ENCODE data around the gene RALGAPA2. TPM values are rescaled to one million over a fixed set of nuclear protein-coding genes. Genes with fewer than 3 reads are reported as not detected.

The RALGAPA2 gene
- total RNA-seq, 1 experiment from 2014 or later = 25.1 TPM

- peak; percentile 33 to 74 for DNase-seq
- Histone ChIP-seq H3K4me3 (no peak overlapping the region), H3K27me3 (no peaks in the 10 kb centered on the region), H3K36me3 (no peaks in the 10 kb centered on the region), H3K4me1 (no peaks in the 10 kb centered on the region), H3K9me3 (replicated peaks) (no peaks in the 10 kb centered on the region), H3K27ac (no peak overlapping the region)
Measured at GRCh38 chr20:20568604-20569205, 143.7 kb downstream of the RALGAPA2 start.

- H3K9me3 ChIP-seq (replicated peaks) = no peaks in the 10 kb centered on the region
- no peak overlapping the region for H3K27ac ChIP-seq
- no peak for DNase-seq
- no peak overlapping the region for H3K4me3 ChIP-seq
- H3K27me3 ChIP-seq = no peaks in the 10 kb centered on the region
- H3K36me3 ChIP-seq = no peaks in the 10 kb centered on the region
- H3K4me1 ChIP-seq = no peaks in the 10 kb centered on the region
Measured at GRCh38 chr20:20567712-20568111, 144.7 kb downstream of the RALGAPA2 start.

DNA sequence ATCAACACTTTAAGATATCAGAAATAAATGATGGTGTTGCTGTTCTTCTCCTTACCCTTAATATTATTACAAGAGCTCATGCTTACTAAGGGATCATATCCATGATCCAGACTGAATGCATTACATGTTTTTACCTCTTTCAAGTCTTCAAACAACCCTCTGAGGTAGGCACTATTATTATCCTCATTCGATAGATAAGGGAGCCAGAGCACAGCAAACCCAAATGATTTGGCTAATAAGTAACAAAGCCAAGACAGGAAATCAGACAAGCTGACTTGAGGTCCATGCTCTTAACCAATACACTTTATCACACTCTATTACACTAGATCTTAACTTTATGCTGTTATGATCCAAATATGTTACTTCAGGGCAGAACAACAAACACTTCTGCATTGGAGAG is 145.9 kb downstream of the RALGAPA2 start:
- Histone ChIP-seq H3K36me3 (no peaks in the 10 kb centered on the region), H3K9me3 (replicated peaks) (no peaks in the 10 kb centered on the region), H3K27me3 (no peaks in the 10 kb centered on the region), H3K4me3 (no peak overlapping the region), H3K4me1 (no peaks in the 10 kb centered on the region), H3K27ac (no peak overlapping the region)
- DNase-seq = no peak

GRCh38 chr20:20564279-20564678 is 148.2 kb downstream of the RALGAPA2 start:
- Histone ChIP-seq H3K9me3 (replicated peaks) (no peaks in the 10 kb centered on the region), H3K27me3 (no peaks in the 10 kb centered on the region), H3K27ac (no peak overlapping the region), H3K4me3 (no peak overlapping the region), H3K4me1 (no peaks in the 10 kb centered on the region), H3K36me3 (no peaks in the 10 kb centered on the region)
- no peak for DNase-seq

DNA sequence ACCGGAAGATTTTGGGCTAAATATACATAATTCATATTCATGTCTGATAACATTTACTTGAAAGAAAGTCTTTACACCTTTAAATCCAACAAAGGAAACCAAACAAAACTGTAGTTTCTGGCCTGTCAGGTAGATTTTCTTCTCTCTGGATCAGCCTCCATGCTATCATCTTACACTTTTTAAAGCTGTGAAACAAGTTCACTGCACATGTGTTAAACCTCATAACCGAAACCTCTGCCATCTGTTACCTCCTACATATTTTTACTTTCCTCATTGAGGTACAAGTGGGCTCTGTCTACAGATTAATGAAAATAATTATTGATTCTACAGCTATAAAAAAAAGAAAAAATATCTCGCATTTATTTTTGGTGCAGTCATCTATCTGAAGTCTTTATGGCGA is 149.9 kb downstream of the RALGAPA2 start:
- H3K9me3 ChIP-seq (replicated peaks) = no peaks in the 10 kb centered on the region
- peak in 1 of 2 experiments; percentile 10 for DNase-seq
- H3K27ac ChIP-seq = no peak overlapping the region
- no peaks in the 10 kb centered on the region for H3K36me3 ChIP-seq
- no peaks in the 10 kb centered on the region for H3K4me1 ChIP-seq
- H3K4me3 ChIP-seq = no peak overlapping the region
- no peaks in the 10 kb centered on the region for H3K27me3 ChIP-seq

DNA sequence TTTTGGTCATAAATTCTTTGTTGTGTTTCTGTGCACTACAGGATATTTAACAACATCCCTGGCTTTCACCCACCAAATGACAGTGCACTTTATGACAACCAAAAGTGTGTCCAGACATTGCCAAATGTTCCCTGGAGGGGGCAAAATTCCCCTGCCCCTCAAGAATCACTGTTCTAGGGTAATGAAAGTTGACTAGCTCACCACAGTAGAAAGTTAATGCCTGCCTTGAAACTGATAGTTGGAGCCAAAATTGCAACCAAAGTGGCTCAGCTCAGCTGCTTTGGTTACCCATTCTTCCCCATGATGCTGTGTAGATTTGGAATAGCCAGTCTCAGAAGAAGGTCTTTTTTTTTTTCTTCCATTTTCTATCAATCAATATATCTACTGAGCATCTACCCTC is 150.6 kb downstream of the RALGAPA2 start:
- H3K27me3 ChIP-seq = no peaks in the 10 kb centered on the region
- H3K4me3 ChIP-seq = no peak overlapping the region
- no peak for DNase-seq
- H3K9me3 ChIP-seq (replicated peaks) = no peaks in the 10 kb centered on the region
- no peak overlapping the region for H3K27ac ChIP-seq
- H3K36me3 ChIP-seq = no peaks in the 10 kb centered on the region
- no peaks in the 10 kb centered on the region for H3K4me1 ChIP-seq

GRCh38 chr20:20561172-20561571 is 151.3 kb downstream of the RALGAPA2 start:
- no peak overlapping the region for H3K4me3 ChIP-seq
- DNase-seq = no peak
- no peaks in the 10 kb centered on the region for H3K27me3 ChIP-seq
- H3K9me3 ChIP-seq (replicated peaks) = no peaks in the 10 kb centered on the region
- H3K36me3 ChIP-seq = no peaks in the 10 kb centered on the region
- H3K4me1 ChIP-seq = no peaks in the 10 kb centered on the region
- H3K27ac ChIP-seq = no peak overlapping the region

- no peak for DNase-seq
- Histone ChIP-seq H3K36me3 (no peaks in the 10 kb centered on the region), H3K27ac (no peak overlapping the region), H3K4me1 (no peaks in the 10 kb centered on the region), H3K27me3 (no peaks in the 10 kb centered on the region), H3K4me3 (no peak overlapping the region), H3K9me3 (replicated peaks) (0 out of 2 replicates have a peak, but pooled peaks cover 8% of the 10 kb centered on the region)
Measured at GRCh38 chr20:20557406-20557805, 155.0 kb downstream of the RALGAPA2 start.

DNA sequence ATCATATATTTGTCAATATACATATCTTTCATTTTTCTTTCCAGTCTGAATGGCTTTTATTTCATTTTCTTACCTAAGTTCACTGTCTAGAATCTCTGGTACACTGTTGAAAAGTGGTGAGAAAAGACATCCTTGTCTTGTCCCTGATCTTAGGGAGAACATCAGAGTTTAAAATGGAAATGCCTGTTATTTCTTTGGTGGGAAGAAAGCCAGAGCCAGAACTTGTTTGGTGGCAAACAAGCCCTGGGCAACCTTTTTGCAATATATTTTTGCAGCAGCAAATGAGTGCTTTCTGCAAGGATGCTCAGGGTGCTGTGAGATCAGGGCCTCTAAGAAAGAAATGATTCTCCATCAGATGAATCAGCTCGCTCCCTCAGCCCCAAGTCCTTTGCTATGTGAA is 156.6 kb downstream of the RALGAPA2 start:
- Histone ChIP-seq H3K9me3 (replicated peaks) (0 out of 2 replicates have a peak, but pooled peaks cover 8% of the 10 kb centered on the region), H3K4me3 (no peak overlapping the region), H3K4me1 (0 out of 2 replicates have a peak, but pooled peaks cover 3% of the 10 kb centered on the region), H3K27ac (no peak overlapping the region), H3K36me3 (no peaks in the 10 kb centered on the region), H3K27me3 (no peaks in the 10 kb centered on the region)
- no peak for DNase-seq

GRCh38 chr20:20554951-20555350 is 157.5 kb downstream of the RALGAPA2 start:
- no peak for DNase-seq
- Histone ChIP-seq H3K4me3 (no peak overlapping the region), H3K9me3 (replicated peaks) (0 out of 2 replicates have a peak, but pooled peaks cover 8% of the 10 kb centered on the region), H3K36me3 (no peaks in the 10 kb centered on the region), H3K4me1 (0 out of 2 replicates have a peak, but pooled peaks cover 3% of the 10 kb centered on the region), H3K27ac (no peak overlapping the region), H3K27me3 (no peaks in the 10 kb centered on the region)

DNA sequence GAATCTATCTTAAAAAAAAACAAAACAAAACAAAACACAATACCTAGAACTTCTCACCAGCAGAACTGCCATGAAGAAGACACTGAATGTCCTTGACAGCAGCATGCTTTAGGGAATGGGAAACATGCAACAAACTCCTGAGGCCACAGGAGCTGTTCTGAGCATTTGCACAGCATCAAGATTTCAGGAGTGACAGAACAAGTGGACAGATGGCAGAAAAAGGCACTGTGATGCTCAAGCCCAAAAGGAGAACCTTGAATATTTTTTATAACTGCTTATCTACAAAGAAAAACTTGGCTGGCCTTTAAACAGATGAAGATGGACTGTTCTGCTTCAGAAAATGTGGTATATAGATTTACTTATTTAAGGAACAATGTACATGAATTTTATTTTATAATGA is 158.9 kb downstream of the RALGAPA2 start:
- DNase-seq = no peak

GRCh38 chr20:20552076-20552475 is 160.4 kb downstream of the RALGAPA2 start:
- Histone ChIP-seq H3K9me3 (replicated peaks) (0 out of 2 replicates have a peak, but pooled peaks cover 8% of the 10 kb centered on the region), H3K27me3 (no peaks in the 10 kb centered on the region), H3K27ac (no peak overlapping the region), H3K36me3 (no peaks in the 10 kb centered on the region), H3K4me3 (no peak overlapping the region), H3K4me1 (peaks cover 13% of the 10 kb centered on the region)
- peak in 1 of 2 experiments; percentile 19 for DNase-seq

More for the DNA sequence above, 158.9 kb downstream of the RALGAPA2 start:
- Histone ChIP-seq H3K9me3 (replicated peaks) (0 out of 2 replicates have a peak, but pooled peaks cover 8% of the 10 kb centered on the region), H3K4me3 (no peak overlapping the region), H3K4me1 (peaks cover 3% of the 10 kb centered on the region; the same call in 1 of the 2 replicates), H3K27ac (no peak overlapping the region), H3K27me3 (no peaks in the 10 kb centered on the region), H3K36me3 (no peaks in the 10 kb centered on the region)

- DNase-seq = no peak
- no peak overlapping the region for H3K4me3 ChIP-seq
- no peak overlapping the region for H3K27ac ChIP-seq
- H3K36me3 ChIP-seq = no peaks in the 10 kb centered on the region
- H3K4me1 ChIP-seq = peaks cover 20% of the 10 kb centered on the region
- H3K9me3 ChIP-seq (replicated peaks) = 0 out of 2 replicates have a peak, but pooled peaks cover 8% of the 10 kb centered on the region
- H3K27me3 ChIP-seq = no peaks in the 10 kb centered on the region
Measured at GRCh38 chr20:20551409-20551808, 161.0 kb downstream of the RALGAPA2 start.

DNA sequence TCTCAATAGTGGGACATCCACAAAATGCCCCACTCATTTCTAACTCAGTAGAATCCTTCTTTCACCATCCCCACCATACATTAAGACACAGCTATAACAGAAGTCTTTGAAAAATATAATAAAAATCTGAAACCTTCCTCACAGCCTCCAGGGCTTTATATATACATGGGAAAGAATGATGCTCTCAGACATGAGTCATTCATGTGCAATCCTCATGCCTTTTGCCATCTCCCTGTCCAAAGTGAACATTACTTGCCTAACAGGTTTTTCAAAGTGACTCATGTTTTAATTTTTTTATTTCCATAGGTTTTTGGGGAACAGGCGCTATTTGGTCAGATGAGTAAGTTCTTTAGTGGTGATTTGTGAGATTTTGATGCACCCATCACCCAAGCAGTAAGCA is 162.7 kb downstream of the RALGAPA2 start:
- no peaks in the 10 kb centered on the region for H3K27me3 ChIP-seq

DNA sequence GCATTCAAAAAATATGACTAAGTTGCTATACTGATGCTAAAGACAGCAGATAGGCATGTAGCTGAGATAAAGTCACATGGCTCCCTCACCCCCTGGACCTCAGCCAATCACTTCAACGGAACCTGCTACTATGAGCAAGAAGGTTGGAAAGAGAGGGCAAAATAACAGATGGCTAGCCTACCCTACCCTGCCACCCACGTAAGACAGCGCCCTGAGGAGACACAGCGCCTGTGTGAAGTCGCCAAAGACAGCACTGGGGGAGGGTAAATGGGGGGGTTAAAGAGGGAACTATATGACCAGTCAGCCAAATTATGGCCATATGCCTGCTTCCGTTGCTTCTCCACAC is 163.2 kb downstream of the RALGAPA2 start:
- Histone ChIP-seq H3K4me1 (peaks cover 29% of the 10 kb centered on the region), H3K9me3 (replicated peaks) (no peaks in the 10 kb centered on the region), H3K27ac (no peak overlapping the region), H3K27me3 (no peaks in the 10 kb centered on the region), H3K4me3 (no peak overlapping the region), H3K36me3 (no peaks in the 10 kb centered on the region)
- peak in 1 of 2 experiments; percentile 28 for DNase-seq

More for the DNA sequence above, 162.7 kb downstream of the RALGAPA2 start:
- DNase-seq = no peak
- Histone ChIP-seq H3K36me3 (no peaks in the 10 kb centered on the region), H3K27ac (no peak overlapping the region), H3K9me3 (replicated peaks) (no peaks in the 10 kb centered on the region), H3K4me1 (peaks cover 29% of the 10 kb centered on the region), H3K4me3 (no peak overlapping the region)
